NCI-H446 (cell line): ENCODE results near the gene CLTB.
A peak's percentile ranks its signal among the peaks of the same experiment; 100 is the strongest.

Source experiments
- DNase-seq, 2 experiments: peaks; one replicate each; lab custom pipeline; 2025; lab: John Stamatoyannopoulos, UW

CLTB gene

DNA sequence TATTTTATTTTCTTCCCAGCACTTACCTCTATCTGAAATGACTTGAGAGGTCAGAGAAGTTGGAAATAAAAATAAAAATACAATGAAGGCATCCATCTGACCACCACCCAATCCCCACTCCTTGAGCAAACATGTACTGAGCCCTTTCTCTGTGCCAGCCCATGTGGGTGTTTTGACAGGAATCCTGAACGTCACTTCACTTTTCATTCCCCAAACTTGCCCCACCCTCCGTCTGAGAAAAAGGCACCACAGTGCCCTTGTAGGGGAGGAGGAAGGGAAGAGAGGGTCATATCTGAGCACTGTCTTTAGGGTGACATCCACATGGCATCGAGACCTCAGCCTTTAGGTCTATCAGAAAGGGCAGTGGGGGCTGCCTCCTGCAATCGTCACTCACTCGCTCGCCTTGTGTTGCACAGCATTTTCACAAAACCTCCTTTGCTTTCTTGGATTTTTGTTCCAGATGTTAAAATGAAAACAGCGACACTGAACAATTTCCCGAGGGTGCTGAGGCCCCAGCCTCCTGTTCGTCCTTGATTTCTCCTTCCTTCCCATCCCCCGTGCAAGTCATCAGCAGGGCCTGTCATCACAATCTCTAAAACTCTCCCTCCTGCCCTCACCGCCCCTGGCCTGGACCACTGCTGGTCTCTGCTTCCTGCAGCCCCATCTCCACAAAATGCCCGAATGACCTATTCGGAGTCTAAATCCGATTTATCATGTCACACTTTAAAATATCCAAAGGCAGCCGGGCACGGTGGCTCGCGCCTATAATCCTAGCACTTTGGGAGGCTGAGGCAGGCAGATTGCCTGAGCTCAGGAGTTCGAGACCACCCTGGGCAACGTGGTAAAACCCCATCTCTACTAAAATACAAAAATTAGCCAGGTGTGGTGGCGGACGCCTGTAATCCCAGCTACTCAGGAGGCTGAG, 14.8 kb downstream of the CLTB start:
- DNase-seq: no peak

DNA sequence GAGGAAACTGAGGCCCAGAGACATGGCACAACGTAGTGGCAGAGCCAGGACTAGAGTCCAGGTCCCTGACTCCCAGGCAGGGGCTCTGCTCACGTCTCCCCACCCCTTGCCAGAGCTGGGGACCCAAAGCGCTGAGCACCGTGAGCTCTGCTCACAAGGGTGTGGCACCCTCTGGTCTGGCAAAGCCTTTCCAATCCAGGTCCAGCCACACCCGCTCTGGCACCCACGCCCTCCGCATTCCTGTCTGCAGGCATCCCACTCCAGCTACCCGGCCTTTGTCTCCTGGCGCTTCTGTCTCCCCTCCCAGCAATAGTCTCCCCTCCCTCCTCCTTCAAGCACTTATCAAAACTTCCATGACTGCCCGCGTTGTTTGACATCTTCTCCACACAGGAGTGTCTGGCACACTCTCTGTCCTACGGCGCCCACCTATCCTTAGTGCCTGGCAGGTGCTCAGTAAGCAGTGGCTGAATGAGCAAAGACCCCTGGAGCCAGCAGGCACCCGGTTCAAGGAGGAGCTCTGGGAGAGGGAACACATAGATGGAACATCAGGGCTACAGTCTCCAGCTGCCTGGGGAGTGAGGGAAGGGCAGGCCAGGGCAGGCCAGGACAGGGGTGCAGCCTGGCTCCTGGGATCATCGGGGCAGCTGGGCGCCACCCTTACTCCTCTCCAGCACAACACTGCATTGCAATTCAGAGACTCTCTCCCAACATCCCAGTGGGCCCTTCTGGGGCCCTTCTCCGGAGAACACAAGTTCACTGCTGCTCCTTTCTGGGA, 15.8 kb downstream of the CLTB start:
- DNase-seq: no peak

DNA sequence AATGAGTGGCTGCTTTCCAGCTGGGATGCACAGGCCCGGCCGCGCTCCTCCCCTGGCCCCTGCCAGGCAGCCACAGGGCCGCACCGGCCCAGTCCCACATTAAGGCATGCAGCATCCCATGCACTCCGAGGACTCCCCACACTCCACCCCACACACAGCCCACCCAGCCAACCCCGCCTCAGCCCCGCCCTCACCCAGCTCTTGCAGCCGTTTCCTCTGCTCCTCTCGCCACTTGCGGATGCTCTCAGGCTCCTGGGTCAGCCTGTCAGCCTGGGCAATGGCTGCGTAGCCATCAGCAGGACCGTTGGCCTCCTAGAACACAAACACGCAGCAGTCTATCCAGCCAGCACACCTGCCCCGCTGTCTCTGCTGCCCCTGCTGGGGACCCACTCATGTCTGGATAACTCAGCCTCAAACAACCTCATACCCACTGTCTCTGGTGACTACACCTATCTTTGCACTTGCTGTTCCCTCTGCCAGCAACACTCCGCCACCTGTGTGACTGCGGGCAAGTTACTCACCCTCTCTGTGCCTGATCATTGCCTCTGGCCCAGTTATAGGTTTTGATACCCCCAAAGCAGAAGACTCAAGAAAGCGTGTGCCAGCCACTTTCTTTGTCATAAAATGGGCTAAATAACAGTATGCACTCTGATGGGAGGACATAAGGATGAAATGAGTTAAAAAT, 18.5 kb downstream of the CLTB start:
- no peak for DNase-seq

GRCh38 chr5:176396330-176396729, 20.0 kb downstream of the CLTB start:
- no peak for DNase-seq

GRCh38 chr5:176394881-176395675, 21.3 kb downstream of the CLTB start:
- DNase-seq: no peak

GRCh38 chr5:176394096-176394495, 22.2 kb downstream of the CLTB start:
- DNase-seq: no peak

DNA sequence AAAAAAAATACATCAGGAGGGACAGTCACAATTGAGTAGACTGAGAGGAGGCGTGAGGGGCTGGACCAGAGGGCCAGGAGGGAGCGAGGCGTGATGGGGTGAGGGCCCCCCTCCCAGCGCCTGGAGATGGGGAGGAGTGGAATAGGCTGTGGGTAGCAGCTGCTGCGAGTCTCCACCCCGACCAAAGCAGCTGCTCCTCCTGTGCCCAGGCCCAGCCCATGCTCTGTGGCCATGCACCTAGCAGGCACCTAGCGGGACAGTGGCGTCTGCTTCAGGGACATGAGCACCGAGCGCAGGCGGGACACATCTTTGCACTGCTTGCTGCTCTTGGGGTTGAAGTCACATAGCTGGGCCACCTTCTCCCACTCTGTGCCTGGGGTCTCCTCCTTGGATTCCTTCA, 23.8 kb downstream of the CLTB start:
- no peak for DNase-seq

DNA sequence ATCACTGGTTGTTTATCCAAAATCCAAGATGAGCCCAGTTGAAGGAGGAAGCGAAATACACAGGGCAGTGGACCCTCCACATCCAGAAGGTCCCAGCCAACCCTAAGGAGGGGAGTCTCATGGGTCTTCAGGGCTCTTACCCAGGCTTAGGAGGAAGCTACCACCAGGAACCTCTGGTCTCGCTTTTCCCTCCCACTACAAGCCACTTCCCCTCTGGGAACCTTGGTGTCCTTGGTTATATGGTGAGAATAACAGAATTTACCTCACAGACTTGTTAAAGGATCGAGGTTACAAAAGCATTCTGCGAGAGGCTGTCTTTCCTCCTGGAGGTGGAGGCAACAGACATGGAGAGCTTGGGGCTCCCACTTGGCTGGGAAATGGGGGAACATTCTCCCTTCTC, 24.3 kb downstream of the CLTB start:
- DNase-seq: no peak

- no peak for DNase-seq
Observed at GRCh38 chr5:176391479-176391878, 24.9 kb downstream of the CLTB start.

GRCh38 chr5:176389135-176390123, 26.9 kb downstream of the CLTB start:
- no peak for DNase-seq

DNA sequence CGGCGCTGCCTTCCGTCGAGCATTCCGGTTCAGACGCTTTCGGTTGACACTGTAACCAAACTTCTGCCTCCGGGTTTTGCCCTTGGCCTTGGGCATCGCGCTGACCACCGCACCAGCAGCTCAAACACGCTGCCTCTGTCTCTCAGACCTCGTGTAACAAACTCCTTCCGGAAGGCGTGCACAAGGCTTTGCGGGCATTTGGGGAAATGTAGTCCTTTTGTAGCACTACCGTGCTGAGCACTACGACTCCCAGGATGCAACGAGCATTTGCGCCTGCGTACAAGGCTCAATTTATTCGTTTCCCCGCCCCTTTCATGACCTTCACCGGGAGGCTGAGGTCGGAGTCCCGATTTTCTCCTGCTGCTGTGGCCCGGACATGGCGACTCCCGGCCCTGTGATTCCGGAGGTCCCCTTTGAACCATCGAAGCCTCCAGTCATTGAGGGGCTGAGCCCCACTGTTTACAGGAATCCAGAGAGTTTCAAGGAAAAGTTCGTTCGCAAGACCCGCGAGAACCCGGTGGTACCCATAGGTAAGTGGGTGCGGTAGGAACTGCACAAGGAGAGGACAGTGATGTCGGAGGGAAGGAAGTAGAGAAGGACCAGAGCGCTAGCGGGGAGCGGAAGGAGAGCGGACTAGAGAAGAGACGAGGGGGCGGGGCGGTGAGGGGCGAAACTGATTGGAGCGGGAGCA, 27.8 kb downstream of the CLTB start, which contains the start of the genes HIGD2A and NOP16:
TSS of gene HIGD2A (plus strand) at position 308 of the 691 bp plus-strand sequence. CDS start at position 377, 69 bp downstream.
TSS of gene NOP16 (minus strand) at position 155 of the 691 bp plus-strand sequence. CDS start at position 96, 59 bp downstream.
- DNase-seq: peak; percentile 95 to 97

- peak in 1 of 2 experiments; percentile 44 for DNase-seq
Observed at GRCh38 chr5:176388003-176388443, 28.3 kb downstream of the CLTB start.

DNA sequence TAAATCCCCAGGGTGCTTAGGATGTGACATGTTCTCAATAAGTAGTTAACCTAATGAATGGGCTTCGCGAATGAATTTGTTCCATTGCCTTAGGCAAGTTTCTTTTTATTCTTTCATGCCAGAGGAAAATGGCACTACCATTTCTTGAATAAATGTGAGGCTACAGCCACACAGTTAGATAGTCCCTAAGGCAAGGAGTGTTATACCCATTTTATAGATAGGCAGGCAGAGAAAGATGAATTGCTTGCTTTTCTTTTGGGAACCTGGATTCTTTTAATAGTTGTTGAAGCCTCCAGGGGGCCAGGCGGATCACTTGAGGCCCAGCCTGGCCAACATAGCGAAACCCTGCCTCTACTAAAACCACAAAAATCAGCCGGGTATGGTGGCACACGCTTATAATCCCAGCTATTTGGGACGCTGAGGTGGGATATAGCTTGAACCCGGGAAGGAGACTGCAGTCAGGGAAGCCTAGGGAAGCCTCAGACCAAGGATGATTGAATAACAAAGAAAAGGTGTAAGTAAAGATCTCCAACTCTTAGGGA, 28.9 kb downstream of the CLTB start:
- DNase-seq: no peak

- DNase-seq: no peak
Observed at GRCh38 chr5:176386491-176386890, 29.8 kb downstream of the CLTB start.

- DNase-seq: no peak
Observed at GRCh38 chr5:176384991-176385390, 31.3 kb downstream of the CLTB start.

GRCh38 chr5:176384366-176384930, 31.9 kb downstream of the CLTB start:
- DNase-seq: no peak

- no peak for DNase-seq
Observed at GRCh38 chr5:176383961-176384360, 32.4 kb downstream of the CLTB start.

DNA sequence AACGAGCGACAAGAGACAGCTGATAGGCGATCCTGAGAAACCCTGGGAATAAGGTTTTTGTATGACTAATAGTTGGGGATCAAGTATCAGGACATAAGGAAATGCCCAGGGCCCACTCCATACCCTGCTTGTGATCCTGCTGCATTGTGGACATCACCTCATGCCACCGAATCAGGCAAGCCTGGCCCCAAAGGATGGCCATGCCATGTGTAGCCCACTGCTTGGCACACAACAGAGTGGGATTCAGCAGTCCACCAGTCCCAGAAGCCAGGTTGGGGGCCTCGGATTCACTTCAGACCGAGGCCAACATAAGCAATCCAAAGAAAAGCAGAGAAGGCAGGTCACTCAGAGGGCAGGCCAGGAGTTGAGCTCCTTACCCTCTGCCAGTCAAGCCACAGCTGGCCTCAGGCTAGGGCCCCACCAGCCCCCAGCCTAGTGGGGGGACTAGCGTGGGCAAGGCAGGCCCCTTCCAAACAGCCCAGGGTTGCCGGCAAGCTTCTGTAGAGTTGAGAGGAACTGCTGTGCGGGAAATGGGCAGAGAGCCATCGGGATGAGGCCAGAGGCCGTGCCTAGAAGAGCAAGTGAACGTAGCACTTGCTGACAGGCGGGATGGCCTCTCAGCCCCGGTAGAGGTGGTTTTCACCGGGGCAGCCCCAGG, 33.0 kb downstream of the CLTB start:
- no peak for DNase-seq
